Activated CD4-positive, CD25-positive, alpha-beta regulatory T cell (primary cell): Measurements from ENCODE around the gene HIGD2B.
"Not testable (repeated sequence)": the region's sequence is repeated elsewhere in the genome, so short reads cannot be mapped to it uniquely, and the experiment has no call there.

Source experiments
- DNase-seq, 4 experiments: peaks; one replicate each; lab custom pipeline; 2025; lab: John Stamatoyannopoulos, UW

Gene HIGD2B

GRCh38 chr15:72685925-72686794, at the start of gene HIGD2B, which contains the start of gene BBS4:
TSS of gene HIGD2B (minus strand) at chr15:72686182. CDS start at chr15:72676374, 9,808 bp downstream.
TSS of gene BBS4 (plus strand) at chr15:72686207. CDS start at chr15:72686228, 21 bp downstream.
- DNase-seq = no peak

- DNase-seq = no peak
These were observed 49.1 kb upstream of the HIGD2B start for GRCh38 chr15:72735111-72735510.

GRCh38 chr15:72733941-72734738, 48.2 kb upstream of the HIGD2B start:
- DNase-seq = no peak

DNA sequence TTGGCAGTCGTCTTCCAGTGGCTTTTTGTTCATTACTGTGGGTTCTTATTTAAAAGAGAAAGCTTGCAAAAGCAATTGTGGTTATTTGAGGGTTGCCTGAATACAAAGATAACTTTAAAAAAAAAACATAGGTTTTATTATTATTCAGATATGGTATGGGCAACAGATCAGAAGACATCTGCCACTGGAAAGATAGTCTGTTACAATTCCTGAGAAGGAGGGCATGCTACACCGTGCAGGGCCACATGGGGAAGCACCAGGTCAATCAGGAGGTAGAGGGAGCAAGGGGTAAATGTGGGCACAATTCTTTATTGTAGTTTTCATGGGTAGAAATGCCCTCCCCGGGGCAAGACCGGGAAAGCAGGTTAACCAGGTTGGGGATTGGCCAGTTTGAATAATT, 46.5 kb upstream of the HIGD2B start:
- no peak for DNase-seq

DNA sequence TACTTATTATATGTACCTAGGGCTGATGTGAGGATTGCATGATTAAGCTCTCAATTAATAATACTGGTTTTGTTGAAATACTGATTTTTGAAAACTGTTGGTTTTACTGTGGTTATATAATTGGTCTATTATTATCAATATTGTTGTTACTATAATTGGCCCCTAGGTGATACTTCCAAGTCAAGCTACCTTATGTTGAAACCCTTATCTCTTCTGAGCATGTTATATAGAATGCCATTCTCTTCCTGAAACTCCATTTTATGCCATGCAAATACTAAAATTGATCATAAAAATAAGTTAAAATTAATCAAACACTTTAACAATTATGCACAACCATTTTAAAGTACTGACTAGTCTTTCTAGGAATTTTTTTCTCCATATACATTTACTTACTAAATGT, 46.1 kb upstream of the HIGD2B start:
- DNase-seq = no peak

GRCh38 chr15:72728821-72729220, 42.8 kb upstream of the HIGD2B start:
- no peak for DNase-seq

GRCh38 chr15:72728249-72728648, 42.3 kb upstream of the HIGD2B start:
- not testable (repeated sequence) for DNase-seq

DNA sequence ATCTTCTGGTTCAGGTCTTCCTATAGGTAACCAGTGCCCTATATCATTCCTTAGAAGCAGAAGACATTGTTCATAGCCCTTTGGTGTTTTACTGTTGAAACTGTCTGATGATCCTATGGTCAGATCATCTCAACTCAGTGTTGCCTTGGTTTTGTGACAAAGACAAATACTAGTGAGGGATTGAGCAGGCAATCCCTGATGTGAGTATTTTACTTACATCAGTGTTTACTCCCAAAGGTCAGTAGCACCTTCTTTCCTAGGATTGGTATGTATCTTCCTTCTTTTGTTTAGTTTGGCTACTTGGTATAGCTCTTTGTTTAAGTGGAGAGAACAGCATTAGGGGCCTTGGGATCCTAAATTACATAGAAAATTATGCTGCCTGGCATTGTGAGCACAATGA, 41.2 kb upstream of the HIGD2B start:
- no peak for DNase-seq

DNA sequence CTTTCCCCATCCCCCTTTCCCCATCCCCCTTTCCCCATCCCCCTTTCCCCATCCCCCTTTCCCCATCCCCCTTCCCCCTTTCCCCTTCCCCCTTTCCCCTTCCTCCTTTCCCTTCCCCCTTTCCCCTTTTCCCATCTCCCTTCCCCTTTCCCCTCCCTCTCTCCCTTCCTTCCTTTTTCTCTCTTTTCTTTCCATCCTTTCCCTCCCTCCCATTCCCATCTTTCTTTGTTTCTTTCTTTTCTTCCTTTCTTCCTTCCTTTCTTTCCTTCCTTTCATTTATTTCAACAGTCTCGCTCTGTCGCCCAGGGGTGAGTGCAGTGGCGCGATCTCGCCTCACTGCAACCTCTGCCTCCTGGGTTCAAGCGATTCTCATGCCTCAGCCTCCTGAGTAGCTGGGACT, 39.9 kb upstream of the HIGD2B start:
- DNase-seq = not testable (repeated sequence)

GRCh38 chr15:72725446-72725845, 39.5 kb upstream of the HIGD2B start:
- no peak for DNase-seq

- DNase-seq = no peak
These were observed 38.0 kb upstream of the HIGD2B start for GRCh38 chr15:72724028-72724427.

DNA sequence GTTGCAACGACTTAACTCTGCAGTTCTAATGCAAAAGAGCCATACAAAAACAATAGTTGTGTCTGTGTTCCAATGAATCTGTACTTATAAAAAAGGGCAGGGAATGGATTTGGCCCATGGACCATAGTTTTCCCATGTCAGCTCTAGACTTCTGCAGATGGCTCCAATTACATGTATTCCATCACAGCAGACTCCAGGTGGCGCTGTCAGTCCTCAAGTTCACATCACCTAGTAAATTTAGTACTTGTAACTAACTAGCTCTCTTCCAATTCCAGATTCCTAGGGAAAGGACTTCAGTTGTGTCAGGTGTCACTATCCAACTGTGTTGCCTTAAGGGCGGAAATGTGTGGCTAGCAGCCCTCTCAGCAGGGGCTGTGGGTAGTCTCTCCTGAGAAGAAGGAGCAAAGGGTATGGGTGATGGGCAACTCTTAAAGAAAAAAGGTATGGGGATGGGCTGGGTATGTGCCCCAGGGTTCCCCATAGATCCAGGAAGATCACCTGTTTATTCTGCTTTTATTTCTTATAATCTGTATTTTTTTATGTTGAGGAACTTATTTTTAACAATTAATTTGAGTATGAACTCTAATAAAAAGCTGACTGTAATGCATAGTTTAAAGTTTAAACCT, 36.2 kb upstream of the HIGD2B start:
- peak; percentile 24 to 47 (median 34) for DNase-seq

DNA sequence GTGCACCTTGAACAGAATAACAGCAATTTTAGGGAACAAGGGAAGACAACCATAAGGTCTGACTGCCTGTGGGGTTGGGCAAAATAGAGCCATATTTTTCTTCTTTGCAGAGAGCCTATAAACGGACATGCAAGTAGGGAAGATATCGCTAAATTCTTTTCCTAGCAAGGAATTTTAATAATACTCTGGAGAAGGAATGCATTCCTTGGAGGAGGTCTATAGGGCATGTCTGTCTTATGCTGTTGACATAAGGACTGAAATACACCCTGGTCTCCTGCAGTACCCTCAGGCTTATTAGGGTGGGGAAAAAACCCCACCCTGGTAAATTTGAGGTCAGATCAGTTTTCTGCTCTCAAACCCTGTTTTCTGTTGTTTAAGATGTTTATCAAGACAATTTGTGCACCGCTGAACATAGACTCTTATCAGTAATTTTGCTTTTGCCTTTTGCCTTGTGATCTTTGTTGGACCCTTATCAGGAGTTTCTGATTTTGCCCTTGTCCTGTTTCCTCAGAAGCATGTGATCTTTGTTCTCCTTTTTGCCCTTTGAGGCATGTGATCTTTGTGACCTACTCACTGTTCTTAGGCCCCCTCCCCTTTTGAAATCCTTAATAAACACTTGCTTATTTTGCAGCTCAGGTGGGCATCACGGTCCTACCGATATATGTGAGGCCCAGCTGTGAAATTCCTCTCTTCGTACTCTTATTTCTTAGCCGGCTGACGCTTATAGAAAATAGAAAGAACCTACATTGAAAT, 22.7 kb upstream of the HIGD2B start:
- not testable (repeated sequence) for DNase-seq

GRCh38 chr15:72706266-72706665, 20.3 kb upstream of the HIGD2B start:
- DNase-seq = no peak

DNA sequence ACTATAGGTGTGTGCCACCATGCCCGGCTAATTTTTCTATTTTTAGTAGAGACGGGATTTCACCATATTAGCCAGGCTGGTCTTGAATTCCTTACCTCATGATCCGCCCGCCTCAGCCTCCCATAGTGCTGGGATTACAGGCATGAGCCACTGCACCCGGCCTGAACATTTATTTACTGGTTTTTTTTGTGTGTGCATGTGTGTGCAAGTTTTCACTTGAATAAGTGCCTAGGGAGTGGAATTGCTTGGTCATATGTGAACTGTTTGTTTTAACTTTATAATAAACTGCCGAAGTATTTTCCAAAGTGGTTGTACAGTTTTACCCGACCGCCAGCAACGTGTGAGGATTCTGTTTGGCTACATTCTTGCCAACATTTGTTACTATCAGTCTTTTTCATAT, 14.1 kb upstream of the HIGD2B start:
- DNase-seq = no peak

DNA sequence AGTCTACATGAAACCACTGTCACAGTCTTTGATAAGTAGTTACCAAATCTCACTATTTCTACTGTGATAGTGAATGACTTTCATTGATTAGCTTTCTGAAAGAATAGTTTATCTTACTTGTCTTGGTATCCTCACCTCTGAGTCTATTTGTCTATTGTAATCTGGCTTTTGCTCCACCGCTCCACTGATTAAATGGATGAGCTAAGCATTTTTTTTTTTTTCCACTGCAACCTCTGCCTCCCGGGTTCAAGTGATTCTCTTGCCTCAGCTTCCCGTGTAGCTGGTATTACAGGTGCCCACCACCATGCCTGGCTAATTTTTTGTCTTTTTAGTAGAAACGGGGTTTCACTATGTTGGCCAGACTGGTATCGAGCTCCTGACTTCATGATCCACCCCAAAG, 13.0 kb upstream of the HIGD2B start:
- DNase-seq = no peak

- DNase-seq = no peak
These were observed 5.0 kb upstream of the HIGD2B start for GRCh38 chr15:72690938-72691337.

- DNase-seq = no peak
These were observed 2.7 kb upstream of the HIGD2B start for GRCh38 chr15:72688697-72689096.

DNA sequence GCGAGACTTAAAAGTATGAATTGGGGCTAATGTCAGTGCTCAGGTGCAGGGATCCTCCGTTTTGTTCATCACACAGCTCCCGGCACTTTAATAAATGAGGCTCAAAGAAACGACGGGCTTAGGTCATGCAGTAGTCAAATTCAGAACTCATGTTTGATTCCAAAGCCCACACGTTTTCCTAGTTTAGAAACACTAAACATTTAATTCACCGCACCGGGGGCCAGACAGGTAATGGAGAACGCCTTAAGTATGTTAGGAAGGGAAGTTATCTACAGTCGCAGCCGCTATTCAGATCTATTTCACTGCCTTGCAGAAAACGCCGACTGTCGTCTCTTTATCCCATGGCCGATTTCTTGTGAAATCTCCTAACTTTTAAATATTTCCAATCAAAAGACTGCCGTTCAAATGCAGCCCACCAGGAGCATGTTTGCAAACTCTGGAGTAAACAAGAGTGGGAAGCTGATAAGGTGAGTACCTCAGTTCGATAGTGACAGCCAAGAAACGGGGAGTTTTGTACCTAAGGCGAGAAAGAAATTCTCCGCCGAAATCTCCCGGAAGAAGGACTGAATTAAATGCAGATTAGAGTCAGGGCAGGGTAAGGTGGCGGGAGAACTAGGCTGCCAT, 569 bp downstream of the HIGD2B start:
- no peak for DNase-seq

DNA sequence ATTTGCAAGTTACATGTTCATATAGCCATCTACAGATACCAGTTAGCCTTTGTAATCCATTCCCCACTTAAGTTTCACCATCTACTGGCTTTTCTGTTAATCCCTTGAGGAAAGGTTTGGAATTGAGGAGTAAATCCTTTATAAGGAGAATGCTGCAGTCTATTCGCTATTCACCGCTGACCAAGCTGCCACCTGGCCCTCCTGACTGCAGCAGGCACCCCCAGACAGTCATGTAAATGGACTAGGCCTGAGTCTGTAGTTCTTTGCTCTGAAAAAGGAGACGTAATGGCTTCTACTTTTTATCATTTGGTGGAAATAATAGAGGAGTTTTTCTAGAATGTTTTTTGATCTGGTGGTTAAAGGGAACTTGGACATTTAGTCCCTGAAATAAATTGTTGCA, 3.2 kb downstream of the HIGD2B start:
- no peak for DNase-seq

- DNase-seq = no peak
These were observed 5.1 kb downstream of the HIGD2B start for GRCh38 chr15:72680931-72681330.
